A172 (cell line): ENCODE data around the gene ZNF879. TPM values are rescaled to one million over a fixed set of nuclear protein-coding genes. Genes with fewer than 3 reads are reported as not detected.

ENCODE experiments used
- DNase-seq: peaks from one replicate; pipeline ENCODE4 v3.0.0-alpha.2; 2015; ENCODE audit warnings: low spot score
- total RNA-seq: library from RNA; depleted of rRNA; stranded (reverse); fragments of >200 nt; shearing (Covaris generic); gene quantifications from 2 replicates; pipeline ENCODE4 v1.2.3, GENCODE V29; 2014; rRNA removed

ZNF879 gene
- total RNA-seq = not detected in 2 replicates

DNA sequence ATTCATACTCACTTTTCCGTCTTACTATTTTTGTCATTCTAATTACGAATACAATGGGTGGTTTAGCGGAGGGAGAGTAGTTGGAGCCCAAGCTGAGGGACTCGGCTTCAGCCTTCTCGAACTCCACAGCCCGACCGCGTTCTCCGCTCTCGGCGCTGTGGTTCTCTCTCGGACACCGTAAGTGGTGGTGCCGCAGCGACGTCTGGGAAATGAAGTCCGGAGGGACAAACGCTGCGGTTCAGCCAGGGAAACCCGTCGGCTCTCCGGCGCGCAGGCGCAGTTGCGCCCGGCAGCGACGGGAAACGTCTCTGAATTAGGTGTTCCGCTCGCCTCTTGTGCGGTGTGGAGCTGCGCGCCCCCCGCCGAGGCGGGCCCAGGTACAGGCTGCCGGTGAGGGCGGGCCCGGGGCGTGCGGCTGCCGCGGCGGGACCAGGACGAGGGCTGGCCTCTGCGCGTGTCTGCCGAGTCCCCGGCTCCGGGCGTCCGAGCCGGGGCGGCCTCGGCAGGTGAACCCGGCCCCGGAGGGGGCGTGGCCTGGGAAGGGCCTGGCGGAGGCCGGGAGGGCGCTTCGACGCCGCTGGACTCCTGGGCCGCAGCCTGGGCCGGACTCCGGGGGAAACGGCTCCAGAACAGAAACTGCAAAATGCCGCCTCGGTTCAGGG lies at the start of gene ZNF879:
ZNF879 (plus strand) TSS at position 277 of the 662 bp plus-strand sequence. CDS start 1,201 bp downstream, outside the sequence.
- DNase-seq = no peak

DNA sequence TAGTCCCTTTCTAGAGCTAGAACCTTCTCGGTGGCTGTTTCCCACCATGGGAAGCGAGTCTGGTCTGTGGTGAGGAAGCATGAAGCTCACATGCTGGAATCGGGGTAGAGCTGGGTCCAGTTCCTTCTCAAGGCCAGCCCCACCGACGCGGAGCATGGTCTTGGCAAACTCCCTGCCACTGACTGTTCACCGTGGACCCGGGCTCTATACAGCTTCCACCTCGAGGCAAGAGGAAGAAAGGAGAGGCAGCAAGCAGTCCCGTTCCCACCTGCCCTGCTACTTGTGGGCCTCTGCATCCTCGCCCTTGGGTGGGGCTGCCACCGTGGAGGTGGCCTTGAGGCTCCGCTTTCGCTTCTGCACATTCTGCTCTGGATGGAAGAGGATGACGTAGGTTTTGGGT lies 42.2 kb upstream of the ZNF879 start:
- no peak for DNase-seq

DNA sequence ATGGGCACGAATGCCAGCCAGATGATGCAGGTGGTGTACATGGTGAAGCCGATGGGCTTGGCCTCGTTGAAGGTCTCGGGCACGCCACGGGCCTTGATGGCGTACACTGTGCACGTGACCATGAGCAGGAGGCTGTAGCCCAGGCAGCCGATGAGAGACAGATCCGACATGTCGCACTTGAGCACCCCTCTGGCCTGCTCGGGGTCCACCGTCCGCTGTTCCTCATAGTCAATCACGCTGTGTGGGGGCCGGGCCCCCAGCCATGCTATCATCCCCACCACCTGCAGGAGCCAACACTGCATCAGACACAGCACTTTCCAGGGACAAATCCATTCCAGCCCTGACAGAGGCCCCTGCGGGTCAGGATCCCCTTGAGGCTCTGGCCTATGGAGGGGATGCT lies 40.7 kb upstream of the ZNF879 start:
- DNase-seq = no peak

DNA sequence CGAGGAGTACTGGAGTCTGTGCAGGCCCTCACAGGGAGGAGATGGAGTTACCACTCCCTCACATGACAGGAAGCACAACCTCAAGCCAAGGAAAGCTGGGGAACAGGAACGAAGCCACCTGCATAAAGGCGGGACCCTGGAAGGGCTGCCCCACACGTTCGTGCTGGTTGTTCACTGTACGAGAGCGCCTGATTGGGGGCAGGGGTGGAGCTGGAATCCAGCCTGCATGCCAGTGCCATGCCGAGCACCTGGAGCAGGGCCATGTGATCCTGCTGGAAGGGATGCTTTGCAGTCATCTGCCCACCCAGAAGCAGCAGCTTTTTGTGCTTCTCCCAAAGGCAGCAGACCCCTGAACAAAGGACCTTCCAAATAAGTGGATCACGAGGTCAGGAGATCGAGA lies 39.9 kb upstream of the ZNF879 start:
- DNase-seq = no peak

DNA sequence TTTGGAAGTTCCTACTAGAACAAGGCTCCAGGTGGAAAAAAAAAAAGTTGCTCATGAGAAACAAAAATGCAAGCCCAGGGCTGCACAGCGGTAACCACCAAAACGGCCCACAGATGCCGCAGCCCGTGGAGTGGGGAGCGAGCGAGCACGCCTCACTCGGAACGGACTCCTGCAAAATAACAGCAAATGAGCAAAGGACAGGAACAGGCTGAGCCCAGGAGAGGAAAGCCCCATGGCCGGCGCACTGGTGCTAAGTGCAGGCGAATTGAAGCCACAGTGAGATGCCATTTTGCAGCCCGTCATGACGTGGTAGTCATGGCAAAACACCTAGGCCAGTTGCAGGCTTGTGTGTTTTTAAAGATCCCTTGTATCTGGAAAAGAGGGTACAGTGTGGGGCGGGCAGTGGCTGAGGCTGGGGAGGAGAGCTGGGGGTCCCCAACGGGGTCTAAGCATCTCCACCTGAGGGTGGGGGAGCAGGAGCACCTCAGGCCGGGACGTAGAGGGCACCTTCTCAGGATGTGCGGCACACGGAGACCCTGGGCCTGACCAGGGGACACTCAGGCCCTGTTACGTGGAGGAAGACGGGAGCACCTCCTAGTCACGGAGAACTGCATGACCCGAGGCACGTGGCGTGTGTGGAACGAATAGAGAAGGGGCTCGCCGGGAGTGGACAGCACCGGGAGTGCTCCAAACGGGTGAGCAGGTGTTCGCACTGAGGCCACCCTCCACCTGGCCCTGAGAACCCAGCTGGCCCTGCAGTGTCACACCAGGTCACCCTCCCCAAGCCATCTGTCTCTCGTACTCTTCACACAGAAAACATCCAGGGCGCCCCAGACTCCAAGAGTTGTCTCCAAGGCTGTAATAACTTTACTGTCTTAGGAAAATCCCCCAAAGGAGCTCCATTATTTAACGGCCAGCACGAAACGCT lies 39.2 kb upstream of the ZNF879 start:
- no peak for DNase-seq

DNA sequence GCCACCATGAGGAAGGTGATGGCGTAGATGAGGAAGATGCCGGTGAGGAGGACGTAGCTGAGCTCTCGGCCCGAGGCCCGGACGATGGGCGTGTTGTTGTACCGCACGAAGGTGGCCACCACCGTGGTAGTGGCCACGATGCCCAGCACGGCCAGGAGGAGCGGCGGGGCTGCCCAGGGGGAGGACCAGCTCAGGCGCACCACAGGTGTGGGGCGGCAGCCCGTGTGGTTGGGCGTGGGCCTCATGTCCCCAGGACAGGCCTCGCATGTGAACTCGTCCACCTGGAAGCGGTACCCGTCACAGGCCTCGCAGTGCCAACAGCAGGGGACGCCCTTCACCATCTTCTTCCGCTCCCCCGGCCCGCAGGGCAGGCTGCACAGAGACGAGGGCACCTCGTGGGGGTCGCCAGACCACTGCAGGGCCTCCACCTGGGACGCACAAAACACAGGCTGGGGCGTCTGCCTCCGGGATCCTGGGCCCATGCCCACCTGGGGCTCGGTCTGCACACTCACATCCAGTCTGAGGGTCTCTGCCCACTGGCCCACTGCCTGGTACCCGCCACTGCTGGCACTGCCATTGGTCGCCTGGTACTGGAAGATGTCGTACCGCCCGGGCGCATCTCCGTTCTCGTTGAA lies 37.2 kb upstream of the ZNF879 start:
- DNase-seq = no peak

DNA sequence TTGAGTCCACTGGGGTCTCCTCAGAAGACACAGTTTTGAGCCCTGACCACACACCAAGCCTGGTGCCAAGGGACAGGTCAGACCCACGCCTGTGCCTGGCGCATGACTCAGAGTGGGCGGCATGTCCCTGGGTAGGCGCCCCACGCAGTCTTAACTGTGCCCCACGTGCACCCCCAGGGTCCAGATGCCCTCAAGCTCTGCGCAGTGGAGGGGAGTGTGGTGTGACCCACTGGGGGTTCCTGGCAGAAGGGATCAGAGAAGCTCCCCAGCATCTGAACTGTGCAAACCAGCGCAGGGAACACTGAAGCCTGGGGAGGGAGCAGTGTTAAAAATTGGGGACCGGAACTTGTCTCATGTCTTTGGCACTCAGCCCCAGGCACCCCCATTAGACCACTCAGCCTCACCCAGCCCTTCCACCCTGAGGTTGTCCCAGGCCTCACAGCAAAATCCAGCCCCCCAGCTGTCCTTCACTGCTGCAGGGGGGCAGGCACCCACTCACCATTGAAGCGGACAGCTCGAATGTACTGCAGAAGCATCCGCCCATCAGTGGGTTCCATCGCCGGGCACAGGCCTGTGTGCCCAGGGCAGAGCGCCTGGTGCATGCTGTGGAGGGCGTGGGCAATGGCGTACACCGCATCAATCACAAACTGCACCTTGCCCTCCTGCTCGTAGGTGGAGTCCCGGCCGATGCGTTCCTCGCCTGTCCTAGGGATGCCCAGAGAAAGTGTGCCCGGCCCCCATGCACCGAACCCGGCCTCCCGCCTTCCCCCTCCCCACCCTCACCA lies 35.0 kb upstream of the ZNF879 start:
- no peak for DNase-seq

DNA sequence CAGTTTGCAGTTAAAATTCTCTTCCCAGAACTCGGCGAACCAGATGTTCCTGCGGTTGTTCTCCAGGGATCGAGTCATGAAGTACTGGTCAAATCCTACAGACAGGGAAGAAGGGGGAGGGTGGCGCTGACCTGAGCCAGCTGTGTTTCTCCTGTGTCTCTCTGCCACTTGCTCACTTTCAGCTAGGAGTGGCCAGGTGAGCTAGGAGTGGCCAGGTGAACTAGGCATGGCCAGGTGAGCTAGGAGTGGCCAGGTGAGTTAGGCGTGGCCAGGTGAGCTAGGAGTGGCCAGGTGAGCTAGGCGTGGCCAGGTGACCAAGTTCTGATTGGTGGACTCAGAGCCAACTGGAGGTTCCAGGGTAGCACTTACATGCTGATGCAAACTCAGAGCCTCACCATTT lies 34.3 kb upstream of the ZNF879 start:
- DNase-seq = no peak

DNA sequence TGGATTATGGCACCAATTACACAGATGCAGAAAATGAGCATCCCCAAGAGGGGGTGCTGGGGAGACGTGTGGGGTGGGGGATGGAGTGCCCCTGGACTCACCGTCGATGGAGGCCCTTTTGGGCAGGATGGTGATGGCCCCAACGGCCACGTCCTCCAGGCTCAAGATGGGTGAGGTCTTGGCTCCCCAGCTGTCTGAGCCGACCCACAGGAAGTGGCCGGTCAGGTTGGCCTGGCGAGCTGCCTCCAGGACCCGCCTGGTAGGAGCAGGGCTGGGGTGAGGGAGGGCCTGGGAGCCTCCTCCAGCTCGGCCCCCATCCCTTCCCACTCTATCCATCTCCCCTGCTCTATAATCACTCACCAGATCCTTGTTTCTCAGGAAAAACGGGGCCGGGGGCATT lies 33.1 kb upstream of the ZNF879 start:
- no peak for DNase-seq

DNA sequence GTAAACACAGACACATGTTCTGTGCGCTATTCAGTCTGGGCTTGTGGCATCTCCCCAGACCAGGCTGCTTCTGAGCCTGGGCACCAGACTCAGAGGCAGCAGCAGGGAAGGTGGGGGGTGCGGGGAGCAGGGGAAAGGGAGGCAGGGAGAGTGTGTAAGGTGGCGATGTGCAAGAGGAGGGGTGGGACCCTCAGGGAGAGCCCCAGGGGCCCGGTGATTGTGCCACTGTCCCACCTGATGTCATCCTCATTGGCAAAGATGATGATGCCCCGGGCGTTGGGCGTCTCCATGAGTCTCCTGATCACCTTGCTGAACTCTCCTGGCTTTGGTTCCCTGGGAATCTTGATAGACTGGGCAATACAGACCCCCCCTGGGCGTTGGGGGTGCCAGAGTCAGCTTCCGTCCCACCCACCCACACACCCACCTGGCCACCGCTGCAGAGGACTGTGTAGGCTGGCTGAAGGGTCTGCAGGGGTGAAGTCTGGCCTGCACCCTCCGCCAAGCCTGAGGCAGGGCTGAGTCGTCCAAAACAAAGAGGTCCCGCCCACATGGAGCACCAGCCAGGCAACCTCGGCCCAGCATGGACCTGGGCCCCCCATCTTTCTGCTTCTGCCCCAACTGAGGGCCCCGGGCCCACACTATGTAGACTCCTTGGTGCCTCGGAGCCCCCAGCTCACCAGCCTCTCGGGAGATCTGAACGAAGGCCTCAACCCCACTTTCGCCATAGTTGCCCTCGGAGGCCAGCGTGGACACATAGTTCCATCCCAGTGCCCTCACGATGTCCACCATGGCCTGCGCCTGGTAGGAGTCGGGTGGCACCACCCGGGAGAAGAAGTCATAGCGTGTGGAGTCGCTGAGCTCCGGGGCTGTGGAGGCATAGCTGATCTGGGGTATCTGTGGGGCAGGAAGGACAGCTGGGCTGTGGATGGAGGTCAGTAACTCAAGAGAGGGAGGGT lies 32.1 kb upstream of the ZNF879 start:
- no peak for DNase-seq

DNA sequence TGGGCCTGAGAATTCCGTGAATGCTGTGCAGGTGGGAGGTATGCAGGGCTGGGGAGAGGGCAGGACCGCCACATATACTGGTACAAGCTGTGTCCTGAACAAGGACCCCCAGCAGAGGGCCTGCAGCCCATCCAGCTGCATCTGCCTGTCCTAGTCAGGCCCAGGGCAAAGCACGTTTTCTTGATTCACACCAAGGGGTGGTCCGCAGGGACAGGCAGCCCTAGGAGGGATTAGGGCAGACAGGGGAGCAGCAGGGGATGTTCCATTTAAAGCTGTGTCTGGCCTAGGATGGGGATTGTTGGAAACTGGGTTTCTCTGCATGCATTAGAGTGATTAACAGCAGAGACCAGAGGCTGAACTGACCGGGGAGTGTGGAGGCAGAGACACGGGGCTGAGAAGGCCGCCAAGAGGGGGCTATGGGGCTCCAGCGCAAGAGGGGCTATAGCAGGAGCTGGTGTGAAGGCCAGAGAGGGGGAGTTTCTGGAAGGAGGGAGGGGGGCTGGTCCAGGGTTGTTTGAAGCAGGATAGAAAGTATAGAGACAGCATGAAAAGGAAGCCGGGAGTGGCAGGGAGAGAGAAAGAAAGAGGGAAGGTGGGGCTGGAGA lies 31.2 kb upstream of the ZNF879 start:
- no peak for DNase-seq

DNA sequence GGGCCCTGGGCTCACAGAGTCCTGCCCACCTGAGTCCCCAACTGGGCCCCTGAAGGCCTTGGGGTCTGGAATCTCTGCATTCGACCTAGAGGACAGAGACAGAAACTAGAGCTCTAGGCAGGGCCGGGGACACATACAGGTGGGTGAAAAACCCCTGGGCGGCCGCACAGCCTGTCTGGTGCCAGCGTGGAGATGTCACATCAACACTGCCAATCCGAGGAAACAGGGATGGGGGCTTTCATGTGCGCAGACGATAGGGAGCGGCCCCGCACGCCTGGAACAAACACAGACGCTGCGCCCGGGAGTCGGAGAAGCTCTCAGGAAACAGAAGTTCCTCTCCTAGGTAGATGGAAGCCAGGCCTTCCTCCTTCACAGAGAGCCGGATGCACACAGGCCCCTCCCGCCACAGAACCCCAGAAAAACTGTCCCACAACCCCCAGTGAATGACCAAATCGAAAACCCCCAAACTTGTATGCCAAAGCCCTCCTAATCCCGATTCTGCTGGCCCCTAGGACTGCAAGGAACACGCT lies 30.3 kb upstream of the ZNF879 start:
- no peak for DNase-seq

DNA sequence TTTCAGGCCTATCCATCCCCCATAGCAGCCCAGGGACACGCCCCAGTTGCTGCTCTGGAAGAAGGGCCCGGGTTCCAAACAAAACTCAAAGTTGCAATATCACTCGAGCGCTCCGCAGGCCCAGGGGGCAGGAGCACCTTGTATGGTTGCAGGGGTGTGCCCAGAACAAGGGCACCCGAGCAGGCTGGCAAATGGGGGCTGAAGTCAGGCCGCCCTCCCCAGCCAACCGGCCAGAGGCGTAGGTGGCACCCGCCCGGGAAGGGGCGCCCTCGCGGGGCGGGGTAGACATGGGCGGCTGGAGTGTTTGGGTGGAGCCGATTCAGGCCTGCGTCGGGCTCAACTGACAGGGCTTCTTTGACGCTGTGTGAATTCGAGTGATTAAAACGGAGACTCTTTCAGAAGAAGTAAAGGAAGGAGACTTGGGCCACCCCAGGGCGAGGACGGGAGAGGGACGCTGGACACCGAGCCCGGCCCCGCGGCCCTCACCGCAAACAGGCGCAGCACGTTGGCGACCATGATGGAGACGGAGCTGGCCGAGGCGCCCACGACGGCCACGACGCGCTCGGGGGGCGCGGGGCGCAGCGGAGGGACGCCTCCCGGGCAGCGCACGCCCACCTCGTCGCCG lies 29.5 kb upstream of the ZNF879 start:
- DNase-seq = no peak

DNA sequence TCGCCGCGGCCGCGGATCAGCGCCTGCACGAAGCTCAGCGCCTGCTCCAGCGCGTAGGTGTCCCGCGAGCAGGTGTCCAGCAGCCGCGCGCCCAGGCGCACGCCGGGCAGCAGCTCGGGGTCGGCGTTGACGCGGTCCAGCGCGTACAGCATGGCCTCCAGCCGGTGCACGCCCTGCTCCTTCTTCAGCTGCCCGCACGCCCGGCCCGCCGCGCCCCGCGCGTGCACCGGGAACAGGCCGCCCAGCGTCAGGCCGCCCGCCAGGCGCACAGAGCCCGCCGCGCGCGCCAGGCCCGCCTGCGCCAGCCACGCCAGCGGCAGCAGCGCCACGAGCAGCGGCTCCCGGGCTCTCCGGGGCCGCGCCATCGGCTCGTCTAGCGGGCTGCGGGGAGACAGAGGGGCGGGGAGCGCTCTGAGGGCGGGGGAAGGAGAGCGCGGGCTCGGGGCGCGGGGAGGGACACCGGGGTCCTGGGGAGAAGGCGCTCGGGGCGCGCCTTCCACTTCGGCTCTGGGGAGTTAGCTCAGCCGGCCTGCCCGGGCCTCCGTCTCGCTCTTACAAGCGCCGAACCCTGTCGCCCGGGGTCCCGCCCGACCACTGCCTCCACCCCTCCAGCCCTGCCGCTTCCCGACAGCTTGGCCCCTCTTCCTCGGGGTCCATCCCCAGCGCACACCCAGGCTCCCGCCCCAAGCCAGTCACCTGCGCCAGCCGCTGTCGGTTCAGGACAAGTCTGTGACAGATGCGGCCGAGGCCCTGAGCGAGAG lies 28.8 kb upstream of the ZNF879 start, which contains the start of gene GRM6:
GRM6 (minus strand) TSS at position 741 of the 761 bp plus-strand sequence; CDS start at position 365, 376 bp downstream.
- no peak for DNase-seq

DNA sequence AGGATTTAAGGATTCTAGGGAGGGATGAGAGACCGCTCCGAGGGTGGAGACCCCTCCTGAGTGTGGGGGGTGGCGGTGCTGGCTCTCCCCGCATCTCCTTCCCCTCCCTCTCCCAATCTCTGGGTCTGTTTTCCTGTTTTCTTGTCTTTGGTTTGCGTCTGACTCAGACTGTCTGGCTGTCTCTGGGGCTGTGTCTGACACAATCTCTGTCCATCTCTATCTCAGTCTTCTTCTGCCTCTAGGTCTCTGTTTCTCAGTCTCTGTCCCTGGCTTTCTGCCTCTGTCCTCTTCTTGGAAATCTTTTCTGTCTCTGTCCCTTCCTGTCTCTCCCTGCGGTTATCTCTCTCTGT lies 28.3 kb upstream of the ZNF879 start:
- DNase-seq = no peak

DNA sequence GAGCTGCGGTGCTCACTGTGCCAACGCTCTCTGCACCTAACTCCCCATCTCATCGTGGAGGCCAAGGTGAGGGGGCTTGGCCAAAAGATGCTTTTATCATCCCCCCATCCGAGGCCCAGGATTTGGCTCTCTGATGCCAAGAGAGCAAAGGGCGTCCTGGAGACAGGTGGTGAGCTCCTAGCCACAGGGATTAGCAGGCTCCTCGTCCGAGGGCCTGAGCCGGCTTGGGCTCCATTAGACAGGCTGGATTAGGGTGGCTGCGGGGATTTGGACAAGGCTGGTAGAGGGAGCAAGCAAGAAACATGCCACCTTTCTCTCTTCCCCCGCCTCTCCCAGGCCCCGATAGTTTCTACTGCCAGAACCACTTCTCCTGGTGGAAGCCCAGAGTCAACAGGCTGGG lies 27.4 kb upstream of the ZNF879 start:
- DNase-seq = no peak

DNA sequence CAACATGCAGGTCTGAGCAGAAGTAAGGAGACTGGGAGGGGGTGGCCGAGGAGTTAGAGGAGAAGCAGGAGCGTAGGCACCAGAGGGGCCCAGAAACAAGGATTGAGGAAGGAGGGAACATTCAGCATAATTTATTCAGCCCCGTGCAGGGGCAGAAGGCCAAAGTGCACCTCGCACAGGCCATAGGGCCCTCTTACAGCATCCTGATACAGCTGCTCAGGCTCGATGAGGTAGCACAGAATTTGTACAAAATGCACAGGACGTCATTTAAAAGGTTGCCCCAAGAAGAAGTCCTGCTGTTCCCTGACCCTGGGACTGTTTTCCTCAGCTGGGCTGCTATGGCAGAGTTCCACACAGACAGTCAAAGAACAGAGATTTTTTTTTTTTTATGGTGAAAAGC lies 26.4 kb upstream of the ZNF879 start:
- DNase-seq = no peak

DNA sequence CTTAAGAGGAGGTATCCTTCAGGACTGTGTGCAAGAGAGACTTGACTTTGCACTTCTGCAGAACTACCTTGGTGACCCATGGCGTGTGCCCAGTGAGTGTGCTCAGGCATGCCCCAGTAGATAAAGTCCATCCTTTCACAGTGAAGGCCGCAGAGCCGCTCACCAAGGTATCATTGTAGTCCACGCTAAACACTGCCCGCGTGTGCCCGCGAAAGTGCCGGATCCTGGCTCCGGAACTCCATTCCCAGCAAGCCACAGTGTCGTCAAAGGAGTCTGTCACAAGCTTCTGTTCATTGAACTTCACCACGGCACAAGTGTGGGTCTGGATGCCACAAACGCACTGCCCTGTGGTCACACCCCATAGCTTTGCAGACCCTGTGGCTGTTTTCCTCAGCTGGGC lies 25.2 kb upstream of the ZNF879 start:
- DNase-seq = no peak

DNA sequence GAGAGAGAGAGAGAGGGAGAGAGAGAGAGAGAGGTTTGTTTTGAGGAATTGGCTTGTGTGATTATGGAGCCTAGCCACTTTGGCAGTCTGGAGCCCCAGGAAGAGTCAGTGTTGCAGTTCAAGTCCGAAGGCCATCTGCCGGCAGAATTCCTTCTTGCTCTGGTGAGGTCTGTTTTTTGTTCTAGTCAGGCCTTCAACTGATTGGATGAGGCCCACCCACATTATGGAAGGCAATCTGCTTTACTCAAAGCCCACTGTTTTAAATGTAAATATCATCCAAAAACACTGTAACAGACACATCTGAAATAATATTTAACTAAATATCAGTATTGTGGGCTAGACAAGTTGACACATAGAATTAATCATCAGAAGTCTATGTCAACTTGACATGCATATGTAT lies 17.0 kb upstream of the ZNF879 start:
- no peak for DNase-seq
